BLaER1 treated with 17β-estradiol and CSF1 and Interleukin-3, amounts not matched to agents 10 nM and 100 nM (cell line): ENCODE results near the gene TENT5A.
A peak's percentile ranks its signal among the peaks of the same experiment; 100 is the strongest.

ENCODE experiments used
- H3K27ac ChIP-seq, 11 experiments: shearing (Covaris generic); formaldehyde crosslinking; 2 replicates each; pipeline ENCODE4 v1.8.1; 2022
- H3K27me3 ChIP-seq, 11 experiments: shearing (Covaris generic); formaldehyde crosslinking; 2 replicates each; pipeline ENCODE4 v1.8.1; 2022
- H3K36me3 ChIP-seq, 11 experiments: shearing (Covaris generic); formaldehyde crosslinking; 2 replicates each; pipeline ENCODE4 v1.8.1; 2022
- H3K4me1 ChIP-seq, 10 experiments: shearing (Covaris generic); formaldehyde crosslinking; 2 replicates each; pipeline ENCODE4 v1.8.1; 2022
- H3K4me2 ChIP-seq, 11 experiments: shearing (Covaris generic); formaldehyde crosslinking; 2 replicates each; pipeline ENCODE4 v1.8.1; 2022
- H3K4me3 ChIP-seq, 10 experiments: shearing (Covaris generic); formaldehyde crosslinking; 2 replicates each; pipeline ENCODE4 v1.8.1; 2022
- H3K9ac ChIP-seq, 11 experiments: shearing (Covaris generic); formaldehyde crosslinking; 2 replicates each; pipeline ENCODE4 v1.8.1; 2022
- H3K9me3 ChIP-seq, 11 experiments: shearing (Covaris generic); formaldehyde crosslinking; replicated peaks in 1 of 11; 2 replicates each; pipeline ENCODE4 v1.8.1; 2022
- H4K20me1 ChIP-seq, 11 experiments: shearing (Covaris generic); formaldehyde crosslinking; 2 replicates each; pipeline ENCODE4 v1.8.1; 2022
- Cebpa-rat ChIP-seq, 11 experiments: shearing (Covaris generic); IDR thresholded peaks; 2 replicates each; pipeline ENCODE4 v1.8.1; 2022

The TENT5A gene

DNA sequence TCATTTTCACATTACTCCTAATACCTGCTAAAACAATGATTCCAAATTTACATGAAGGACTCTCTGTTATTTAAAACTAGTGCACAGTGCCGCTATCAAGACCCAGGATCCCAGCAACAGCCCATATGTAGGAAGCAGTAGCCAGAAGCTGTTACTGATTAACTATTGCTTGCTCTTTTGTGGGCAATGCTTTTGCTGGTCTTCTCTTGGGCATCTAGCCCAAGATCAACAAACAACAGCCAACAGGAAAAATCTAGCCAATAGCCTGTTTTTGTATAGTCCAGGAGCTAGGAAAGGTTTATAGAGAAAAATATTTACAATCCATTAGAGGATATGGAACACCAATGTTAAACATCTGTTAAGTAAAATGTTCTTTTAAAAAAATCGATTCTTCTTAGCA, 22.1 kb upstream of the TENT5A start:
- Histone ChIP-seq H3K27ac (no peak overlapping the region), H4K20me1 (no peaks in the 10 kb centered on the region), H3K4me3 (no peak overlapping the region), H3K4me2 (no peak overlapping the region), H3K4me1 (0 out of 20 replicates have a peak, but pooled peaks cover 0 to 3% (median 0%) of the 10 kb centered on the region in 10 experiments), H3K9me3 (no peaks in the 10 kb centered on the region), H3K36me3 (no peaks in the 10 kb centered on the region), H3K9ac (no peak overlapping the region), H3K27me3 (no peaks in the 10 kb centered on the region)
- TF ChIP-seq Cebpa-rat (IDR thresholded peaks at IDR 0.05) = no peak

DNA sequence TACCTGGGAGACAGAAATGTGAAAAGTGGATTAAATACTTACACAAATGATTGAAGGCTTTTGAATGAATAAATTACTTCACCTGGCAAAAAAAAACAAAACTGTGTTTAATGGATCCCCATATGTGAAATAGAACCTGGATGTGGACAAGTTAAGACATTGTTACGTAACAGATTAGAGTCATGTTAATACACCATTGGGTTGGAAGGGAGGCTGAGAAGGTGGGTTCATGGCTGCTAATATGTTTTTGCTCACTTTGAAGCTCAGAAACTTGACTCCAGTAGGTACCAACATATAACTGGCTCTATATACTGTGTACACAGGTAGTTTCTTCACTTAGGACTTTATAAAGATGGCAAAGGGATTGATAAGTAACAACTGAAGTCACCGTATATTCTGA, 21.4 kb upstream of the TENT5A start:
- H3K27ac ChIP-seq = no peak overlapping the region
- no peaks in the 10 kb centered on the region for H3K27me3 ChIP-seq
- 0 out of 20 replicates have a peak, but pooled peaks cover 0 to 3% (median 0%) of the 10 kb centered on the region in 10 experiments for H3K4me1 ChIP-seq
- no peaks in the 10 kb centered on the region for H3K9me3 ChIP-seq
- H3K9ac ChIP-seq = no peak overlapping the region
- no peaks in the 10 kb centered on the region for H3K36me3 ChIP-seq
- H3K4me2 ChIP-seq = no peak overlapping the region
- no peak for TF ChIP-seq Cebpa-rat (IDR thresholded peaks at IDR 0.05)
- no peak overlapping the region for H3K4me3 ChIP-seq
- no peaks in the 10 kb centered on the region for H4K20me1 ChIP-seq

DNA sequence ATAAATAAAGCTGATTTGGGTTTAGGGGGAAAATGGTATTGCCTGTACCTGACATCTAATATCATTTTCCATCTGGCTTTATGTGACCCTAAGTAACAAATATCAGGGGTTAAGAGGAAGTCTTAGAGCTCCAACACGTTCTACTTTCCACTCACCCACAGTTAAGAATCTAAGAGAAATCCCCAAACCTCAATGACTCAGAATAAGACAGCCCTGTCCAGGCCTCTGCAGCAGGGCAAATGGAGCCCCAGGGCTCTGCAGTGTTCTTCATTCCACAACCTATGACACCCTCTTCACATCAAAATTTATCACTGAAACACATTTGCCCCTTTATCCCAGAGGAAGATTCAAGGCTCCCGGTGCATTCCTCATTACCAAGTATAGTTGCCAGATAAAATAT, 20.3 kb upstream of the TENT5A start:
- Histone ChIP-seq H3K9me3 (no peaks in the 10 kb centered on the region), H3K36me3 (no peaks in the 10 kb centered on the region), H3K27ac (no peak overlapping the region), H3K9ac (no peak overlapping the region), H3K4me1 (peaks cover 0 to 4% (median 0%) of the 10 kb centered on the region in 10 experiments; a peak in 3 of 20 replicates), H3K4me3 (no peak overlapping the region), H4K20me1 (no peaks in the 10 kb centered on the region), H3K4me2 (0 out of 22 replicates have a peak overlapping the region, but pooled peaks of 1 of the 11 experiments have one; percentile 23), H3K27me3 (no peaks in the 10 kb centered on the region)
- no peak for TF ChIP-seq Cebpa-rat (IDR thresholded peaks at IDR 0.05)

DNA sequence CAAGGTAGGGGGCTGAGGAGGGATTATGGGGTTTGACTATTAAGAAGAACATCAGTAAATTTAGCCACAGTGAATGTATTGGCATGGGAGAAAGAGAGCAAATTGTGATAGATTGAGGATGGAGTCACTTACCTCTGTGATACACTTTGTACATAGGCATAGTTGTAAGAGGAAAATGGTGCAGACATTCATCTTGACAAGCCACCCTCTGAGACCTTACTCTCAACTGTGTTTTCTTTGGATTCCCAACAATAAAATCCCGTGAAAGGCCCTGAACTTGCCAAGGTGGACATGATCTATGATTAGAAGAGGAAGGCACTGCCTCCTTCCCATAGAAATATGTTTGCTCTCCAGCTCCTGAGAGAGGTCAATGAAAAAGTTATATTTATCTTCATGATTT, 18.6 kb upstream of the TENT5A start:
- H3K36me3 ChIP-seq = no peaks in the 10 kb centered on the region
- H3K9ac ChIP-seq = no peak overlapping the region
- H4K20me1 ChIP-seq = no peaks in the 10 kb centered on the region
- no peak overlapping the region for H3K4me3 ChIP-seq
- no peaks in the 10 kb centered on the region for H3K9me3 ChIP-seq
- no peaks in the 10 kb centered on the region for H3K27me3 ChIP-seq
- H3K4me2 ChIP-seq = no peak overlapping the region
- peaks cover 0 to 20% (median 10%) of the 10 kb centered on the region in 10 experiments; a peak in 14 of 20 replicates for H3K4me1 ChIP-seq
- H3K27ac ChIP-seq = no peak overlapping the region
- TF ChIP-seq Cebpa-rat (IDR thresholded peaks at IDR 0.05) = no peak

DNA sequence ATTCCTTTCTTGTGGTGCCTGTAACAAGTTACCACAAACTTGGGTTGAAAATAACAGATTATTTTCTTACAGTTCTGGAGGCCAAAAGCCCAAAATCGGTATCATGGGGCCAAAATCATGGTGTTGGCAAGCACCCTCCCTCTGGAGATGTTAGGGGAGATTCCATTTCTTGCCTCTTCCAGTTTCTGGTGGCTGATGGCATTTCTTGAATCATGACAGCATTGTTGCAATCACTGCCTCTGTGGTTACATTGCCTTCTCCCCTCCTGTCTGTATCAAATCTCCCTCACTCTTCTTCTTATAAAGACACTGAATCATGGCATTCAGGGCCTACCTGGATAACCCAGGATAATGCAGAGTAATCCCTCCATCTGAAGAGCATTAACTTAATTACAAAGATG, 17.9 kb upstream of the TENT5A start:
- H3K4me3 ChIP-seq = no peak overlapping the region
- H3K27me3 ChIP-seq = no peaks in the 10 kb centered on the region
- no peaks in the 10 kb centered on the region for H3K9me3 ChIP-seq
- H3K4me1 ChIP-seq = peaks cover 0 to 24% (median 11%) of the 10 kb centered on the region in 10 experiments; a peak in 14 of 20 replicates
- no peaks in the 10 kb centered on the region for H4K20me1 ChIP-seq
- no peak for TF ChIP-seq Cebpa-rat (IDR thresholded peaks at IDR 0.05)
- no peak overlapping the region for H3K9ac ChIP-seq
- no peaks in the 10 kb centered on the region for H3K36me3 ChIP-seq
- H3K27ac ChIP-seq = no peak overlapping the region
- no peak overlapping the region for H3K4me2 ChIP-seq

DNA sequence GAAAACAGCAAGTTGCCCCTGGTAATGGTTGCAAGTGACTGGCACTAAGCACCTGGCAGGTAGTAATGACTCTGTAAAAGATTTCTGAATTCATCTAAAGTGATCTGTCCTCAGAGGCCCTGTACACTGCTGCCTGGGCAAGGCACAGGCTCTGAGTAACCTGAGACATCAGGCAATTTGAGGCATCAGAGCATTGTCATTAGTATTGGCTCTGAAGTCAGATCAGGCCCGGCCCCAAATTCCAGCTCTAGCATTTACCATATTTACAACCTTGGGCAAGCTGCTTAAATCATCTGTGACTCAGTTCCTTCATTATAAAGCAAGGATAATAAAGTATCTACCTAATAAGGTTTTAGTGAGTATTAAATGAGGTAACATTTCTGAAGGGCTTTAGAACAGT, 17.3 kb upstream of the TENT5A start:
- no peaks in the 10 kb centered on the region for H3K9me3 ChIP-seq
- peaks cover 0 to 24% (median 11%) of the 10 kb centered on the region in 10 experiments; a peak in 14 of 20 replicates for H3K4me1 ChIP-seq
- H3K27ac ChIP-seq = no peak overlapping the region
- no peaks in the 10 kb centered on the region for H4K20me1 ChIP-seq
- H3K4me2 ChIP-seq = no peak overlapping the region
- no peak for TF ChIP-seq Cebpa-rat (IDR thresholded peaks at IDR 0.05)
- H3K9ac ChIP-seq = no peak overlapping the region
- H3K4me3 ChIP-seq = no peak overlapping the region
- no peaks in the 10 kb centered on the region for H3K27me3 ChIP-seq
- no peaks in the 10 kb centered on the region for H3K36me3 ChIP-seq

DNA sequence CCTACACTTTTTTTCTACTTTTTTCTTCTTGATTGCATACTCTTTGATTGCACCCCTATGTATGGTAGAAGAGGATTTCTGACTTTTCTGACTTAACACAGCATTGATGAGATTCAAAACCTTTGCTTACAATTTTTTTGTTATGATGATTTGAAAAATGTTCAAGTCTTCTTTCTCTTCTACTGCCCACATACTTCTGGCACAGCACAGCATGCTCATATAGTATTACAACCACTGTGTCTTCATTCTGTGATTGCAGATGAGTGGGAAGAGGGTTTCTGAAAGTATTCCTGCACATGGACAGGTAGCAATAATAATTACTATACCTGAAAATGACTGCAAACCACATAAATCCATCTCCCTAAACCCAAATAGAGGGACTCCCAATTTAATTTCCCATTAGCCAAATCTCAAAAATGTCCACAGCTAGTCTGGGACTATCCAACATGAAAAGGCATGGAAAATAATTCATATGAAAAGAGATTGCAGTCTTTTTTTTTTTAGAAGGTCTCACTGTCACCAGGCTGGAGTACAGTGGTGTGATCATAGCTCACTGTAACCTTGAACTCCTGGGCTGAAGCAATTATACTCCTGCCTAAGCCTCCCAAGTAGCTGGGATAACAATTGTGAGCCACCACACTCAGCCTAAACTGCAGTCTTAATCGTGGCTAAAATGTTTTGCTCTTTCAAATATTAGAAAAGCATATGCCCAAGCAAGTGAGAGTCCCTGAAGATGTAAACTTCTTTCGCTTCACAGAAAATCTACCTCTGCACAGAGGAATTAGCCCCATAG, 15.9 kb upstream of the TENT5A start:
- Histone ChIP-seq H3K27ac (no peak overlapping the region), H3K36me3 (no peaks in the 10 kb centered on the region), H3K4me2 (no peak overlapping the region), H3K4me3 (no peak overlapping the region), H3K9me3 (no peaks in the 10 kb centered on the region), H3K4me1 (peaks cover 0 to 24% (median 11%) of the 10 kb centered on the region in 10 experiments; a peak in 14 of 20 replicates), H3K27me3 (no peaks in the 10 kb centered on the region), H3K9ac (no peak overlapping the region), H4K20me1 (no peaks in the 10 kb centered on the region)
- no peak for TF ChIP-seq Cebpa-rat (IDR thresholded peaks at IDR 0.05)

DNA sequence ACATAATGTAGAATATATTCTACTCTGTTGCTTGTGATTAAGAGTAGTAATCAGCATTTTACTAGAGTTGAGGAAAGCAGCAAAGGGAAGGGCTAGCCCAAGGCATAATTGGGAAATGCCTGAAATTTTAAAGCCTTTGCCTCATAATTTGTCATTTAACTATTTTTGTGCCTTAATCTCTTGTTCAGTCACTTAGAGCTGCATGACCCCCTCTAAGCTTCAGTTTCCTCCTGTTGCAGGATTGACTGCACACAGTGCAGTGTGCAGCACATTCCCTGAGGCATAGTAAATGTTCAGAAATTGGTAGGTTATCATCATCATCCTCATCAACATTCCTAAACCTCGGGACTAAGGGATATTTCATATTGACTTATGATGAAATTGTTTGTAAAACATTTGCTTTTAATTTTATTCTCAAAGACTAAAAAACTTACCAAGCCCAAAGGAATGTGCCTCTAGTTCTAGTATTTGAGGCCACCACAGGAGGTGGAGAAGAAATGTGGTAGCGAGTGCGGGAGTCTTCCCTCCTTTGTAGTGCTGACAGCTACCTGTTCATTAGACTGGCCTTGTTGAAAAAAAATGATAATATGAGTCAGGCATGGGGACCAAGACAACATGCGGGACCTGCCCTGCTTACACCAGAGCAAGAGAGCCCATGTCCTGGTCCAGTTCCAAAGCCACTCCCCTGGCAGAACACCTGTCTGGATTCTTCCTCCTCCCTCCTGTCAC, 14.8 kb upstream of the TENT5A start:
- H3K36me3 ChIP-seq = no peaks in the 10 kb centered on the region
- H3K27ac ChIP-seq = peak overlapping the region in 3 of 11 experiments; percentile 21 to 48 (median 41); a peak in 1 of 22 replicates
- no peak for TF ChIP-seq Cebpa-rat (IDR thresholded peaks at IDR 0.05)
- H3K9ac ChIP-seq = no peak overlapping the region
- no peaks in the 10 kb centered on the region for H3K9me3 ChIP-seq
- H3K4me1 ChIP-seq = peaks cover 0 to 21% (median 11%) of the 10 kb centered on the region in 10 experiments; a peak in 14 of 20 replicates
- no peaks in the 10 kb centered on the region for H3K27me3 ChIP-seq
- no peaks in the 10 kb centered on the region for H4K20me1 ChIP-seq
- no peak overlapping the region for H3K4me3 ChIP-seq
- peak overlapping the region in 8 of 11 experiments; percentile 15 to 72 (median 54); a peak in 13 of 22 replicates for H3K4me2 ChIP-seq

DNA sequence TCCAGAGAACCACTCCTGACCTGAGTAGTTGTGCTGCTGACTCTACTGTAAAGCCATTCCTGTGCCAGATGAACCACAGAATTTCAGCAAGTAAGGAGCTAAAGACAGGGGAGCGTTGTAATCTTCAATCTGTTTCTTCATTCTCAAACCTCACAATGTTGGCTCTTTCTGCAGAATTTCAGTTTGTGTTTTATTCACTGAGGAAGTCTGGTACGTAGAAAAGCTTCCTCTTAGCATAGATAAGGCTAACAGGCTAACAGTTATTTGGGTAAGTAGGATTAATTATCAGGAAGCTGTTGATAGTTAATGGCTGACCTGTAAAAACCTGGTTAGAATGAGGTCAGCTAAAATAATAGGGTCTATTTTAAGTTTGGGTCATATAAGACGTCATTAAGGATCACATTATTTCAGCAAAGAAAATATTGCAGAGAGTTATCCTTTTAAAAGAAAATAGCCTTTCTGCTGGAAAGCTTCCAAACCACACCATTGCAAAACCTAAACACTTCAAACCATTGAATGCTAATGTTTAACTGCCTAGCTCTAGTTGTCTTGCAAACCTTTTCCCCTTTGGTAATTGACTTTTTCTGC, 14.1 kb upstream of the TENT5A start:
- no peaks in the 10 kb centered on the region for H4K20me1 ChIP-seq
- H3K4me1 ChIP-seq = peaks cover 0 to 21% (median 11%) of the 10 kb centered on the region in 10 experiments; a peak in 14 of 20 replicates
- H3K4me3 ChIP-seq = no peak overlapping the region
- peak overlapping the region in 6 of 11 experiments; percentile 4 to 49 (median 40); a peak in 8 of 22 replicates for H3K27ac ChIP-seq
- peak overlapping the region in 8 of 11 experiments; percentile 15 to 72 (median 54); a peak in 15 of 22 replicates for H3K4me2 ChIP-seq
- H3K36me3 ChIP-seq = no peaks in the 10 kb centered on the region
- no peak for TF ChIP-seq Cebpa-rat (IDR thresholded peaks at IDR 0.05)
- no peaks in the 10 kb centered on the region for H3K9me3 ChIP-seq
- H3K9ac ChIP-seq = no peak overlapping the region
- no peaks in the 10 kb centered on the region for H3K27me3 ChIP-seq
